Body of pancreas (tissue), 4 donors: ENCODE measurements around the gene WASL. TPM values are rescaled to one million over a fixed set of nuclear protein-coding genes. Genes with fewer than 3 reads are reported as not detected.

Experiments
- ATAC-seq: fragments of 150-250 bp; one replicate; pipeline ENCODE4 v1.9.1; 2016
- DNase-seq, 4 donors: peaks; one replicate each; pipeline ENCODE4 v3.0.0-alpha.2; 2019
- H3K27ac ChIP-seq, 4 donors: fragments of 200-600 bp; sonication (generic); 1 replicate in 3 of 4; 2 replicates in 1 of 4; pipeline versions ENCODE4 v1.5.1 to v1.6.1; 2016 to 2019; ENCODE audit warnings: mild to moderate bottlenecking in 1 of 4, mixed read lengths in 1 of 4, moderate library complexity in 1 of 4
- H3K27me3 ChIP-seq, 2 donors: fragments of 200-600 bp; sonication (generic); one replicate each; pipeline ENCODE4 v1.6.0; 2016; ENCODE audit warnings: mild to moderate bottlenecking in 1 of 2
- H3K36me3 ChIP-seq, 2 donors: fragments of 200-600 bp; sonication (generic); replicated peaks in 1 of 2; 2 replicates each; pipeline ENCODE4 v1.5.1; 2016; ENCODE audit warnings: low read depth in 2 of 2; ENCODE audit not compliant: insufficient read depth in 1 of 2
- H3K4me1 ChIP-seq: fragments of 200-600 bp; sonication (generic); one replicate; pipeline ENCODE4 v1.6.0; 2016
- H3K4me3 ChIP-seq, 2 donors: fragments of 200-600 bp; sonication (generic); 1 replicate in 1 of 2; 2 replicates in 1 of 2; pipeline ENCODE4 v1.5.1; 2016 to 2019
- H3K9me3 ChIP-seq, 3 donors: fragments of 200-600 bp; sonication (generic); 1 replicate in 2 of 3; 2 replicates in 1 of 3; pipeline ENCODE4 v1.5.1; 2016
- CTCF ChIP-seq, 7 experiments: fragments of 450-650 bp in 4 of 7; fragments of 200-600 bp in 3 of 7; sonication (generic) in 3 of 7; IDR thresholded peaks; one replicate each; pipeline ENCODE4 v1.5.1; 2016 to 2019; ENCODE audit warnings: antibody characterized with exemption in 7 of 7
- POLR2A ChIP-seq, 3 donors: fragments of 450-650 bp; IDR thresholded peaks; one replicate each; pipeline ENCODE4 v1.6.1; 2016; ENCODE audit warnings: antibody characterized with exemption in 3 of 3, mild to moderate bottlenecking in 2 of 3
- WGBS, 2 donors: methylation state at CpG; one replicate each; pipeline ENCODE4 v1.1.5; 2017; 5-methylcytosine and 5-hydroxymethylcytosine counted together
- intact Hi-C: fragments of 100-400 bp; cut with DNase I; formaldehyde crosslinking; loops from one replicate; pipeline ENCODE4 v1.15.1; 2023
- total RNA-seq, 2 donors: library from RNA; depleted of rRNA; stranded (reverse); fragments of >200 nt; gene quantifications; one replicate each; pipeline ENCODE4 v1.1.0, GENCODE V29; 2016

Gene WASL
- total RNA-seq, 2 donors from 2014 or later = 12.9 to 20.5 TPM

GRCh38 chr7:123732413-123733091, 16.3 kb downstream of the WASL start:
- Histone ChIP-seq H3K4me3 (no peak overlapping the region), H3K27ac (no peak overlapping the region), H3K4me1 (peaks cover 40% of the 10 kb centered on the region), H3K27me3 (no peaks in the 10 kb centered on the region), H3K36me3 (no peaks in the 10 kb centered on the region), H3K9me3 (no peaks in the 10 kb centered on the region)
- 67 to 68% methylated on average over 3 of the region's 3 CpGs for WGBS, 2 donors
- ATAC-seq (no peak), DNase-seq (no peak)
- intact Hi-C loops = no loop called here
- TF ChIP-seq POLR2A (IDR thresholded peaks at IDR 0.05) (no peak), CTCF (IDR thresholded peaks at IDR 0.05) (no peak)

DNA sequence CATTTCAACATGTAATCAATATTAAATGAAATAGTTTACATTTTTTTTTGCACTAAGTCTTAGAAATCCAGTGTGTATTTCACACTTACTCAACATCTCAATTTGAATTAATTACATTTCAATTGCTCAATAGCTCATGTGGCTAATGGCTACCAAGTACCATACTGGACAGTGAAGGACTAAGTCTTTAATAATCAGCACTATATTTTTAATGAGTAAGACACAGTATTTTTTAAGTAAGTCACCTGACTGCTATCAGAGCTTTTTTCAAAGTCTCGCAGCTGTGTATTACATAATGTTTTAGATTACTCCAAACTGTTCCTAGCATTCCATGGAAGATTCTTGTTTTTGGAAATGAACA, 19.6 kb downstream of the WASL start:
- intact Hi-C loops = no loop called here
- no peak for ATAC-seq
- Histone ChIP-seq H3K4me1 (peaks cover 63% of the 10 kb centered on the region), H3K4me3 (no peak overlapping the region), H3K27ac (no peak overlapping the region), H3K36me3 (no peaks in the 10 kb centered on the region), H3K27me3 (no peaks in the 10 kb centered on the region), H3K9me3 (no peaks in the 10 kb centered on the region)
- TF ChIP-seq POLR2A (IDR thresholded peaks at IDR 0.05) = no peak
- no peak for TF ChIP-seq CTCF (IDR thresholded peaks at IDR 0.05)
- DNase-seq = no peak
- whole genome bisulfite sequencing, 2 donors = 45 to 57% methylated on average over 1 of the region's 1 CpG

GRCh38 chr7:123727071-123727837, 21.5 kb downstream of the WASL start:
- intact Hi-C loops = no loop called here
- Histone ChIP-seq H3K4me1 (peaks cover 73% of the 10 kb centered on the region), H3K27ac (peak overlapping the region in 1 of 4 donors; percentile 48), H3K36me3 (no peaks in the 10 kb centered on the region), H3K27me3 (no peaks in the 10 kb centered on the region), H3K4me3 (no peak overlapping the region), H3K9me3 (no peaks in the 10 kb centered on the region)
- WGBS, 2 donors = 51 to 66% methylated on average over 4 of the region's 4 CpGs
- ATAC-seq (peak; percentile 15), DNase-seq (no peak)
- no peak for TF ChIP-seq POLR2A (IDR thresholded peaks at IDR 0.05)
- no peak for TF ChIP-seq CTCF (IDR thresholded peaks at IDR 0.05)

DNA sequence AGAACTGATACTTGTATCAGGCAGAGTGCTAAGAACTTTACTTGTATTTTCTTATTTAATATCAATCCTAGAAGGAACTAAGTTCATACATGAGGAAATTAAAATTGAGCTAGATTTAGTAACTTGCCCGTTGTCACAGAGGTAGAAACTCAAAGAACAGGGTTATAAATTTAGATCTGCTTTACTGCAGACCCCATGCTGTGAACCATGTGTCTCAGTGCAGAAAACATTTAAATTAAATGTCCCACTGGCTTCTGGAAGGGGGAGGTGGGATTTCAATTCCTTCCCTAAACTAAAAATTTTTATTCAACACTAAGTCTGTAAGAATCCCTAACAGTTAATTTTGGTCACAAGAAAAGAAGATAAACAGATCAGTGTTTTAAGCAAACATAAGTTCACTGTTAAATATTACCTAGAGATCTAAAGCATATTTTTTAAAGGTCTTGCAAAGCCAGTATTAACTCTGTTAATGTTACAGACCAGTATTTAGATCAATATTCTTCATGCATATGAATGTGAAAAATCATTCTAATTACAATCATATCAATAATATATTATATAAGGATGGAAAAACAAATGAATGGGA, 23.1 kb downstream of the WASL start:
- Histone ChIP-seq H3K4me3 (no peak overlapping the region), H3K9me3 (no peaks in the 10 kb centered on the region), H3K27ac (peak overlapping the region in 3 of 4 donors; percentile 2 to 48 (median 43)), H3K4me1 (peaks cover 78% of the 10 kb centered on the region), H3K36me3 (no peaks in the 10 kb centered on the region), H3K27me3 (no peaks in the 10 kb centered on the region)
- no peak for ATAC-seq
- TF ChIP-seq POLR2A (IDR thresholded peaks at IDR 0.05) (no peak), CTCF (IDR thresholded peaks at IDR 0.05) (no peak)
- 10 to 13% methylated on average over 1 of the region's 1 CpG for WGBS, 2 donors
- DNase-seq = no peak
- intact Hi-C loops = no loop called here
